ENCODE measurements around the gene SLC25A29.

The SLC25A29 gene

DNA sequence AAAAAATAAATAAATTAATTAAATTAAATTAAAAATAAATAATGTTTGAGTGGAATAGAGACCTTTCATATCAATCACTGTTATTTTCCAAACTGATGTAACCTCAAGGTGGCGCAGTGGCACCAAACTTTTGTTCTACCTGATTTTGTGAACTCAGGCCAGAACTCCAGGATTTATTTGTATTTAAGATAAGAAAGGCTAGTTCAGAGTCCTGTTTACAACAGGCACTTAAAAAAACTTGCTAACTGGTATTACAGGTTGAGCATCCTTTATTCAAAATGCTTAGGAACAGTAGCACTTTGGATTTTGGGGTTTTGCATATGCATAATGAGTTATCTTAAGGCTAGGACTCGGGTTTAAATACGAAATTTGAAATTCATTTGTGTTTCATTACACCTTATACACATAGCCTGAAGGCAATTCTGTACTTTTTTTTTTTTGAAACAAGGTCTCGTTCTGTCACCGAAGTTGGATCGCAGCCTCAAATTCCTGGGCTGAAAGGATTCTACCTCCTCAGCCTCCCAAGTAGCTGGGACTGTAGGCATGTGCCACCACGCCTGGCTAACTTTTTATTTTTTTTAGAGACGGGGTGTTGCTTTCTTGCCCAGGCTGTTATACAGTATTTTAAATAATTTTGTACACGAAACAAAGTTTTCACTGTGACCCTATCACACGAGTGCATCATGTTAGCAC is 34.9 kb downstream of the SLC25A29 start:
- Mint-ChIP-seq H3K27me3 (ENCODE audit: low read depth, poor library complexity) (no peaks in the 10 kb centered on the region), H3K27ac (no peak overlapping the region), H3K4me3 (no peak overlapping the region), H3K9me3 (no peaks in the 10 kb centered on the region), H3K4me1 (no peaks in the 10 kb centered on the region), H3K36me3 (ENCODE audit: low read depth) (peaks cover 73% of the 10 kb centered on the region)
- no peak for TF ChIP-seq CTCF (IDR thresholded peaks at IDR 0.05)
- DNase-seq, result no peak

DNA sequence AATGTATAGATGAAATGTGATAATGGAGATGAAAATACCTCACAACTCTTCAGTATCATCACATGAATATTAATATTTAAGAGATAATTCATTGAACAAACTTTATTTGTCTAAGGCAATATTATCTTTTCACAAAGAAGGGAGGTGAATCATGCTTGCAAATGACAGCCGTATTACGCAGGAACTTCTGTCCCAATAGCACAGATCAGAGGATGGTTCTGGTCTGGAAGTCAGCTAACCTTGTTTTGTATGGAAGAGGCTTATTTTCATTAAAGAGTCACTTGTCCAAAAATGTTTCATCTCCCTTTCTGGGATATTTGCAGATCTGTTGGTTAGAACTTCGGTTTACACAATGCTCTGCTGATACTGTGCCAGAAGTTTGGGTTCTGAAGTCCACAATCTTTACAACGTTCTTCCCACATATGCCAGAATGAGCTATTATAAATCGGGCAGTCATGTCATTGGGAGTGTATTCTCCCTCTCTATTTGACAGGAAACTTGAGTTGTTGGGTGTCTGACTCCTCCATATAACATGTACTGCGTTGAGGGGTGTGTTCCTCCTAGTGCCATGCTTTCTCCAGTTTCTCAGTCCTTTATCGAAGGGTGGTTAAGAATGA is 37.5 kb downstream of the SLC25A29 start:
- Mint-ChIP-seq H3K9me3 (no peaks in the 10 kb centered on the region), H3K27me3 (ENCODE audit: low read depth, poor library complexity) (no peaks in the 10 kb centered on the region), H3K27ac (no peak overlapping the region), H3K36me3 (ENCODE audit: low read depth) (peaks cover 72% of the 10 kb centered on the region), H3K4me1 (peaks cover 4% of the 10 kb centered on the region), H3K4me3 (no peak overlapping the region)
- DNase-seq, result no peak
- TF ChIP-seq CTCF (IDR thresholded peaks at IDR 0.05), result no peak

DNA sequence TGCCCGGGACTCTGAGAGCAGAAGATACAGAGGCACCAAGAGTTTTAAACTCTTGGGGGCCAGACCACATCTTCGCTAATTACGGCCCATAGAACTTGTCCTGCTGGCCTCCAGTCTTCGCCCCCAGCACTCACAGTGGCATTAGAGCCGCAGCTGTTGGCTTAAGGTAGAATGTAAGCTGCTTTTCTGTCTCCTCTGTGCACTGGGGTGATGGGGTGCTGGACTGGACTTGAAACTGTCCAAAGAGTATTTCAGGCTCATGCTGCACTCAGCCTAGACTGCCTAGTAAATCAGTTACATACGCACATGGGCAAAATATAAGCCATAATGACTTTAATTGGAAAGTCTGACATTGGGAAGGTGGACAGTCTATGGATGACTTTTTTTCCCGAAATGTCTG is 38.3 kb downstream of the SLC25A29 start:
- H3K36me3 Mint-ChIP-seq (ENCODE audit: low read depth), result peaks cover 74% of the 10 kb centered on the region
- H3K27me3 Mint-ChIP-seq (ENCODE audit: low read depth, poor library complexity), result no peaks in the 10 kb centered on the region
- DNase-seq, result no peak
- no peak overlapping the region for H3K4me3 Mint-ChIP-seq
- TF ChIP-seq CTCF (IDR thresholded peaks at IDR 0.05), result no peak
- H3K27ac Mint-ChIP-seq, result peak overlapping the region; percentile 74
- H3K4me1 Mint-ChIP-seq, result peaks cover 4% of the 10 kb centered on the region
- H3K9me3 Mint-ChIP-seq, result no peaks in the 10 kb centered on the region

GRCh38 chr14:100263141-100263540 is 43.1 kb downstream of the SLC25A29 start:
- Mint-ChIP-seq H3K9me3 (peaks cover 4% of the 10 kb centered on the region), H3K27ac (no peak overlapping the region), H3K36me3 (ENCODE audit: low read depth) (peaks cover 72% of the 10 kb centered on the region), H3K27me3 (ENCODE audit: low read depth, poor library complexity) (no peaks in the 10 kb centered on the region), H3K4me1 (peaks cover 9% of the 10 kb centered on the region), H3K4me3 (no peak overlapping the region)
- no peak for DNase-seq
- TF ChIP-seq CTCF (IDR thresholded peaks at IDR 0.05), result no peak

DNA sequence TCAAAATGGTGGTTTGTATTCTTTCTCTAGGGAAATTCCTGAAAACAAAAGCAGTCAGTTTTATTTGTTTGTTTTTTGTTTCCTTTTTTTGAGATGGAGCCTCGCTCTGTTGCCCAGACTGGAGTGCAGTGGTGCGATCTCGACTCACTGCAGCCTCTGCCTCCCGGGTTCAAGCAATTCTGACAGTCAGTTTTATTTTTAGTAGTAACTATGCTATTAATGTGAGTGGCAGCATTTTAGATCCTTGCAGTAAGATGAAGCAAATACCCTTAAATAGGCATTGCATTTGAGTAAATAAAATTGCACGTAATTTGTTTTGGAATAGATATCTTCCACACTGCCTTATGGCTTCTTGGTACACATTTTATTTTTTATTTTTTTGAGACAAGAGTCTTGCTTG is 43.7 kb downstream of the SLC25A29 start:
- no peak for DNase-seq
- no peak overlapping the region for H3K4me3 Mint-ChIP-seq
- H3K27ac Mint-ChIP-seq, result no peak overlapping the region
- H3K36me3 Mint-ChIP-seq (ENCODE audit: low read depth), result peaks cover 74% of the 10 kb centered on the region
- H3K9me3 Mint-ChIP-seq, result peaks cover 7% of the 10 kb centered on the region
- H3K4me1 Mint-ChIP-seq, result peaks cover 9% of the 10 kb centered on the region
- H3K27me3 Mint-ChIP-seq (ENCODE audit: low read depth, poor library complexity), result peaks cover 4% of the 10 kb centered on the region
- no peak for TF ChIP-seq CTCF (IDR thresholded peaks at IDR 0.05)

- no peak for DNase-seq
- Mint-ChIP-seq H3K4me3 (no peak overlapping the region), H3K36me3 (ENCODE audit: low read depth) (peaks cover 77% of the 10 kb centered on the region), H3K27me3 (ENCODE audit: low read depth, poor library complexity) (peaks cover 4% of the 10 kb centered on the region), H3K9me3 (peaks cover 13% of the 10 kb centered on the region), H3K27ac (peak overlapping the region; percentile 79), H3K4me1 (peaks cover 9% of the 10 kb centered on the region)
- TF ChIP-seq CTCF (IDR thresholded peaks at IDR 0.05), result no peak
Measured at GRCh38 chr14:100261621-100262020, 44.6 kb downstream of the SLC25A29 start.
